HepG2 (cell line): ENCODE results near the gene DDAH1. TPM values are rescaled to one million over a fixed set of nuclear protein-coding genes. Genes with fewer than 3 reads are reported as not detected.

Experiments
- CBX2 ChIP-seq, 2 experiments: fragments of 200-600 bp in 1 of 2; sonication (generic); formaldehyde crosslinking in 1 of 2; IDR thresholded peaks; 2 replicates each; pipeline versions ENCODE4 v1.7.0 to v1.8.1; 2018 to 2022; ENCODE audit warnings: low read depth in 2 of 2, low read length in 1 of 2, mild to moderate bottlenecking in 1 of 2, missing genetic modification reagents in 1 of 2
- CHCHD3 ChIP-seq: sonication (generic); formaldehyde crosslinking; IDR thresholded peaks from 2 replicates; pipeline ENCODE4 v1.8.0; 2022; ENCODE audit warnings: mild to moderate bottlenecking, missing genetic modification reagents, moderate library complexity
- GFI1 ChIP-seq: sonication (generic); formaldehyde crosslinking; IDR thresholded peaks from 2 replicates; pipeline ENCODE4 v1.5.0; 2020; ENCODE audit warnings: missing genetic modification reagents, mild to moderate bottlenecking, borderline replicate concordance
- KLF11 ChIP-seq: IDR thresholded peaks from 2 replicates; pipeline ENCODE4 v1.6.1; 2016; ENCODE audit warnings: missing compliant biosample characterization
- NCOA2 ChIP-seq: sonication (generic); formaldehyde crosslinking; IDR thresholded peaks from 2 replicates; pipeline ENCODE4 v1.8.0; 2022; ENCODE audit warnings: inconsistent platforms
- SOX6 ChIP-seq, 2 experiments: fragments of 450-650 bp in 1 of 2; sonication (generic) in 1 of 2; formaldehyde crosslinking in 1 of 2; IDR thresholded peaks; 2 replicates each; pipeline versions ENCODE4 v1.4.0 to v1.6.1; 2017 to 2020; ENCODE audit warnings: antibody characterized with exemption in 1 of 2, mild to moderate bottlenecking in 1 of 2, missing genetic modification reagents in 1 of 2
- ZNF20 ChIP-seq: sonication (generic); formaldehyde crosslinking; IDR thresholded peaks from 2 replicates; pipeline ENCODE4 v1.4.0; 2020; ENCODE audit warnings: mild to moderate bottlenecking, moderate library complexity, missing genetic modification reagents
- ZNF556 ChIP-seq: sonication (generic); formaldehyde crosslinking; IDR thresholded peaks from 2 replicates; pipeline ENCODE4 v1.4.0; 2020; ENCODE audit warnings: mild to moderate bottlenecking, missing genetic modification reagents, borderline replicate concordance
- ZNF562 ChIP-seq: sonication (generic); formaldehyde crosslinking; IDR thresholded peaks from 2 replicates; pipeline ENCODE4 v1.8.0; 2022; ENCODE audit warnings: missing genetic modification reagents, borderline replicate concordance
- ZNF572 ChIP-seq: sonication (generic); formaldehyde crosslinking; IDR thresholded peaks from 2 replicates; pipeline ENCODE4 v1.5.1; 2020; ENCODE audit warnings: mild to moderate bottlenecking, missing genetic modification reagents
- ZNF607 ChIP-seq: sonication (generic); formaldehyde crosslinking; IDR thresholded peaks from 2 replicates; pipeline ENCODE4 v1.5.1; 2020; ENCODE audit warnings: missing genetic modification reagents, mild to moderate bottlenecking, borderline replicate concordance
- polyA plus RNA-seq, 8 experiments: library from polyadenylated mRNA; depleted of rRNA in 3 of 8; stranded (reverse) in 7 of 8; unstranded in 1 of 8; fragments of >200 nt; fragmentation: Illumina TruSeq in 4 of 8; extraction: Trizol in 4 of 8; gene quantifications; 2 replicates each; pipeline versions ENCODE4 v1.2.1 to v1.2.3, GENCODE V29; 2011 to 2016; ENCODE audit warnings: low read depth in 4 of 8, missing spikeins in 1 of 8, mixed read lengths in 1 of 8; ENCODE audit not compliant: insufficient read depth in 1 of 8
- total RNA-seq, 5 experiments: library from RNA; depleted of rRNA; stranded (reverse); fragments of >200 nt; fragmentation: Illumina TruSeq; extraction: Trizol; gene quantifications; 2 replicates each; pipeline ENCODE4 v1.2.3, GENCODE V29; 2016; ENCODE audit warnings: low read depth in 1 of 5
- TF ChIP-seq, protein P1 (sequence below): sonication (generic); formaldehyde crosslinking; conservative IDR thresholded peaks from 2 replicates; pipeline ENCODE4 v1.8.0; 2022; ENCODE audit warnings: low read depth, missing genetic modification reagents
- TF ChIP-seq, protein P2 (sequence below): sonication (generic); formaldehyde crosslinking; conservative IDR thresholded peaks from 2 replicates; pipeline ENCODE4 v1.4.0; 2020; ENCODE audit warnings: mild to moderate bottlenecking, missing genetic modification reagents, moderate library complexity

DDAH1 gene
- total and polyA plus RNA-seq, 2 of the 13 experiments (the other 11 are each of a cell fraction or from before 2014, with no cell fraction given) = 39.7 to 64.4 TPM

DNA sequence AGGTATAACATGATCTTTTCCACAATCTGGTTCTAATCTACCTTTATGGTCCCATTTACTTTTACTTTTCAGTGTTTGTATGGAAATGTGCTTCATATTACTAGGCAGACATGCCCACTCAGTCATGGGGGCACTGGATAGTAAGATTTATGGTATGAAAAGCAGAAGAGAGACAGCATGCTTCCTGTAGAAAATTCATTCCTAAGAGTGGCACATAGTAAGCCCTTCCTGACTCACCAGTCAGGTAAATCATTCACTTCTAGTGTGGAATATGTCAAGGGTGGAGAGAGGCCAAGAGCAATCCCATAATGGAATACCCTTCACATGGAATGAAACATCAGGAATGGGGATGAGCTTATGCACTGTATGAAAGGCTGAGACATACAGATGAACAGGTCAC is 139.0 kb downstream of the DDAH1 start (continued):
- TF ChIP-seq ZNF607 (CRISPR knock-in tag) (no peak), ZNF20 (CRISPR knock-in tag) (no peak), ZNF562 (no peak), SOX6 (IDR thresholded peaks at IDR 0.05) (no peak), SOX6 (CRISPR knock-in tag; IDR thresholded peaks at IDR 0.05) (no peak), CBX2 (IDR thresholded peaks at IDR 0.05; ENCODE audit: low read depth, low read length) (no peak), CBX2 (CRISPR knock-in tag; IDR thresholded peaks at IDR 0.05; ENCODE audit: low read depth) (no peak), GFI1 (CRISPR knock-in tag) (no peak), ZNF572 (CRISPR knock-in tag) (no peak), KLF11 (CRISPR knock-in tag) (no peak), NCOA2 (0 out of 2 replicates have a peak, but pooled peaks have one; percentile 20), CHCHD3 (CRISPR knock-in tag) (no peak), ZNF556 (no peak)
- TF ChIP-seq, protein P1, sequence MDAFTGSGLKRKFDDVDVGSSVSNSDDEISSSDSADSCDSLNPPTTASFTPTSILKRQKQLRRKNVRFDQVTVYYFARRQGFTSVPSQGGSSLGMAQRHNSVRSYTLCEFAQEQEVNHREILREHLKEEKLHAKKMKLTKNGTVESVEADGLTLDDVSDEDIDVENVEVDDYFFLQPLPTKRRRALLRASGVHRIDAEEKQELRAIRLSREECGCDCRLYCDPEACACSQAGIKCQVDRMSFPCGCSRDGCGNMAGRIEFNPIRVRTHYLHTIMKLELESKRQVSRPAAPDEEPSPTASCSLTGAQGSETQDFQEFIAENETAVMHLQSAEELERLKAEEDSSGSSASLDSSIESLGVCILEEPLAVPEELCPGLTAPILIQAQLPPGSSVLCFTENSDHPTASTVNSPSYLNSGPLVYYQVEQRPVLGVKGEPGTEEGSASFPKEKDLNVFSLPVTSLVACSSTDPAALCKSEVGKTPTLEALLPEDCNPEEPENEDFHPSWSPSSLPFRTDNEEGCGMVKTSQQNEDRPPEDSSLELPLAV (CRISPR knock-in tag) = no peak
- TF ChIP-seq, protein P2, sequence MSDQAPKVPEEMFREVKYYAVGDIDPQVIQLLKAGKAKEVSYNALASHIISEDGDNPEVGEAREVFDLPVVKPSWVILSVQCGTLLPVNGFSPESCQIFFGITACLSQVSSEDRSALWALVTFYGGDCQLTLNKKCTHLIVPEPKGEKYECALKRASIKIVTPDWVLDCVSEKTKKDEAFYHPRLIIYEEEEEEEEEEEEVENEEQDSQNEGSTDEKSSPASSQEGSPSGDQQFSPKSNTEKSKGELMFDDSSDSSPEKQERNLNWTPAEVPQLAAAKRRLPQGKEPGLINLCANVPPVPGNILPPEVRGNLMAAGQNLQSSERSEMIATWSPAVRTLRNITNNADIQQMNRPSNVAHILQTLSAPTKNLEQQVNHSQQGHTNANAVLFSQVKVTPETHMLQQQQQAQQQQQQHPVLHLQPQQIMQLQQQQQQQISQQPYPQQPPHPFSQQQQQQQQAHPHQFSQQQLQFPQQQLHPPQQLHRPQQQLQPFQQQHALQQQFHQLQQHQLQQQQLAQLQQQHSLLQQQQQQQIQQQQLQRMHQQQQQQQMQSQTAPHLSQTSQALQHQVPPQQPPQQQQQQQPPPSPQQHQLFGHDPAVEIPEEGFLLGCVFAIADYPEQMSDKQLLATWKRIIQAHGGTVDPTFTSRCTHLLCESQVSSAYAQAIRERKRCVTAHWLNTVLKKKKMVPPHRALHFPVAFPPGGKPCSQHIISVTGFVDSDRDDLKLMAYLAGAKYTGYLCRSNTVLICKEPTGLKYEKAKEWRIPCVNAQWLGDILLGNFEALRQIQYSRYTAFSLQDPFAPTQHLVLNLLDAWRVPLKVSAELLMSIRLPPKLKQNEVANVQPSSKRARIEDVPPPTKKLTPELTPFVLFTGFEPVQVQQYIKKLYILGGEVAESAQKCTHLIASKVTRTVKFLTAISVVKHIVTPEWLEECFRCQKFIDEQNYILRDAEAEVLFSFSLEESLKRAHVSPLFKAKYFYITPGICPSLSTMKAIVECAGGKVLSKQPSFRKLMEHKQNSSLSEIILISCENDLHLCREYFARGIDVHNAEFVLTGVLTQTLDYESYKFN (CRISPR knock-in tag) = peak; percentile 39; the same call in 1 of the 2 replicates
